Neural cell (in vitro differentiated cells): ENCODE data around the gene MYO1D.

Experiments used
- CTCF ChIP-seq: fragments of 450-650 bp; IDR thresholded peaks from 2 replicates; pipeline ENCODE4 v1.5.1; 2014; ENCODE audit warnings: antibody characterized with exemption, mild to moderate bottlenecking, moderate library complexity; ENCODE audit not compliant: poor library complexity, severe bottlenecking
- EZH2 ChIP-seq: fragments of 200-600, 300-800 bp; shearing (Covaris generic), sonication (generic); IDR thresholded peaks from 2 replicates; pipeline ENCODE4 v1.6.1; 2014; ENCODE audit warnings: antibody characterized with exemption, low read length, borderline replicate concordance, mild to moderate bottlenecking; ENCODE audit not compliant: insufficient read depth, poor library complexity, severe bottlenecking
- TF ChIP-seq, protein P1 (sequence below): IDR thresholded peaks from 2 replicates; pipeline ENCODE4 v1.6.1; 2012; ENCODE audit warnings: borderline replicate concordance

GRCh38 chr17:32914181-32914580 lies 37.3 kb upstream of the MYO1D start:
- TF ChIP-seq CTCF (no peak), EZH2 (no peak)
- TF ChIP-seq, protein P1, sequence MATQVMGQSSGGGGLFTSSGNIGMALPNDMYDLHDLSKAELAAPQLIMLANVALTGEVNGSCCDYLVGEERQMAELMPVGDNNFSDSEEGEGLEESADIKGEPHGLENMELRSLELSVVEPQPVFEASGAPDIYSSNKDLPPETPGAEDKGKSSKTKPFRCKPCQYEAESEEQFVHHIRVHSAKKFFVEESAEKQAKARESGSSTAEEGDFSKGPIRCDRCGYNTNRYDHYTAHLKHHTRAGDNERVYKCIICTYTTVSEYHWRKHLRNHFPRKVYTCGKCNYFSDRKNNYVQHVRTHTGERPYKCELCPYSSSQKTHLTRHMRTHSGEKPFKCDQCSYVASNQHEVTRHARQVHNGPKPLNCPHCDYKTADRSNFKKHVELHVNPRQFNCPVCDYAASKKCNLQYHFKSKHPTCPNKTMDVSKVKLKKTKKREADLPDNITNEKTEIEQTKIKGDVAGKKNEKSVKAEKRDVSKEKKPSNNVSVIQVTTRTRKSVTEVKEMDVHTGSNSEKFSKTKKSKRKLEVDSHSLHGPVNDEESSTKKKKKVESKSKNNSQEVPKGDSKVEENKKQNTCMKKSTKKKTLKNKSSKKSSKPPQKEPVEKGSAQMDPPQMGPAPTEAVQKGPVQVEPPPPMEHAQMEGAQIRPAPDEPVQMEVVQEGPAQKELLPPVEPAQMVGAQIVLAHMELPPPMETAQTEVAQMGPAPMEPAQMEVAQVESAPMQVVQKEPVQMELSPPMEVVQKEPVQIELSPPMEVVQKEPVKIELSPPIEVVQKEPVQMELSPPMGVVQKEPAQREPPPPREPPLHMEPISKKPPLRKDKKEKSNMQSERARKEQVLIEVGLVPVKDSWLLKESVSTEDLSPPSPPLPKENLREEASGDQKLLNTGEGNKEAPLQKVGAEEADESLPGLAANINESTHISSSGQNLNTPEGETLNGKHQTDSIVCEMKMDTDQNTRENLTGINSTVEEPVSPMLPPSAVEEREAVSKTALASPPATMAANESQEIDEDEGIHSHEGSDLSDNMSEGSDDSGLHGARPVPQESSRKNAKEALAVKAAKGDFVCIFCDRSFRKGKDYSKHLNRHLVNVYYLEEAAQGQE, result no peak
